Esophagus muscularis mucosa (tissue), 4 donors: ENCODE measurements around the gene TMEM174. TPM values are rescaled to one million over a fixed set of nuclear protein-coding genes. Genes with fewer than 3 reads are reported as not detected.
"Not testable (repeated sequence)": the region's sequence is repeated elsewhere in the genome, so short reads cannot be mapped to it uniquely, and the experiment has no call there.

ENCODE experiments used
- DNase-seq: peaks from one replicate; pipeline ENCODE4 v3.0.0-alpha.2; 2017; ENCODE audit errors: extremely low spot score
- H3K27ac ChIP-seq, 4 donors: fragments of 200-600 bp; sonication (generic); replicated peaks in 1 of 4; 1 replicate in 3 of 4; 2 replicates in 1 of 4; pipeline ENCODE4 v1.5.1; 2016 to 2019; ENCODE audit warnings: mild to moderate bottlenecking in 1 of 4
- H3K27me3 ChIP-seq, 4 donors: fragments of 200-600 bp; sonication (generic); one replicate each; pipeline versions ENCODE4 v1.5.1 to v1.6.0; 2016 to 2019
- H3K36me3 ChIP-seq, 4 donors: fragments of 200-600 bp; sonication (generic); one replicate each; pipeline ENCODE4 v1.5.1; 2016 to 2019
- H3K4me1 ChIP-seq, 4 donors: fragments of 200-600 bp; sonication (generic); one replicate each; pipeline ENCODE4 v1.5.1; 2016 to 2019
- H3K4me3 ChIP-seq, 4 donors: fragments of 200-600 bp; sonication (generic); 1 replicate in 2 of 4; 2 replicates in 2 of 4; pipeline ENCODE4 v1.5.1; 2016 to 2019; ENCODE audit warnings: mild to moderate bottlenecking in 4 of 4, moderate library complexity in 1 of 4
- H3K9me3 ChIP-seq, 4 donors: fragments of 200-600 bp; sonication (generic); 1 replicate in 3 of 4; 2 replicates in 1 of 4; pipeline ENCODE4 v1.5.1; 2016 to 2019
- CTCF ChIP-seq, 3 experiments: fragments of 200-600 bp in 2 of 3; fragments of 450-650 bp in 1 of 3; sonication (generic) in 2 of 3; IDR thresholded peaks; one replicate each; pipeline ENCODE4 v1.5.1; 2017 to 2019; ENCODE audit warnings: antibody characterized with exemption in 3 of 3, mild to moderate bottlenecking in 2 of 3, moderate library complexity in 1 of 3
- EP300 ChIP-seq: sonication (generic); formaldehyde crosslinking; IDR thresholded peaks from one replicate; pipeline ENCODE4 v1.6.1; 2017; ENCODE audit warnings: antibody characterized with exemption
- POLR2A ChIP-seq: fragments of 450-650 bp; IDR thresholded peaks from one replicate; pipeline ENCODE4 v1.6.1; 2017; ENCODE audit warnings: antibody characterized with exemption, moderate library complexity, mild to moderate bottlenecking, low read depth
- POLR2AphosphoS5 ChIP-seq, 2 donors: sonication (generic); formaldehyde crosslinking; IDR thresholded peaks; one replicate each; pipeline ENCODE4 v1.6.1; 2017; ENCODE audit warnings: antibody characterized with exemption in 2 of 2
- WGBS: methylation state at CpG from one replicate; pipeline ENCODE4 v1.1.5; 2018; 5-methylcytosine and 5-hydroxymethylcytosine counted together
- intact Hi-C: fragments of 100-400 bp; cut with DNase I; formaldehyde crosslinking; loops from one replicate; pipeline ENCODE4 v1.15.1; 2023
- total RNA-seq, 4 donors: library from RNA; depleted of rRNA; stranded (reverse); fragments of >200 nt; gene quantifications; one replicate each; pipeline versions ENCODE4 v1.1.0 to v1.2.1, GENCODE V29; 2016

TMEM174 gene
- total RNA-seq, 4 donors from 2014 or later: not detected

GRCh38 chr5:73218552-73219171 is 45.7 kb downstream of the TMEM174 start:
- Histone ChIP-seq H3K4me1 (peaks cover 12 to 17% (median 15%) of the 10 kb centered on the region in 4 donors), H3K27me3 (peaks cover 0 to 37% (median 0%) of the 10 kb centered on the region in 4 donors), H3K36me3 (no peaks in the 10 kb centered on the region), H3K4me3 (no peak overlapping the region), H3K9me3 (no peaks in the 10 kb centered on the region), H3K27ac (no peak overlapping the region)
- TF ChIP-seq EP300: no peak
- TF ChIP-seq CTCF (IDR thresholded peaks at IDR 0.05): peak in 1 of 3 experiments; percentile 8
- DNase-seq: peak; percentile 62
- WGBS: 59% methylated on average over 4 of the region's 4 CpGs
- intact Hi-C loops: loop anchor here (5.0 kb wide), 2 partner anchors 79 to 219 kb away; no protein-coding TSS in a partner anchor

DNA sequence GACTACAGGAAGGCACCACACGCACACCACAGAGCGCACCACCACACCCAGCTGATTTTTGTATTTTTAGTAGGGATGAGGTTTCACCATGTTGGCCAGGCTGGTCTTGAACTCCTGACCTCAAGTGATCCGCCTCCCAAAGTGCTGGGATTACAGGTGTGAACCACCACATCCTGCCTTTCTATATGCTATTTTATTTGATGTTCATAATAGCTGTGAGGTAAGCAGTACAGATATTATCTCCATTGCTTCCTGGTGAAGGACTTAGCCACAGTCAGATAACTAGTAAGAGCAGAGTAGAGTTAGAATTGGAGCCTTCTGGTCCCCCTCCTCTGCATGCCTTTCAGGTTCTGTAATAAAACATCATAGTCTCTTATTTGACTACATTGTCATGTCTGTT is 46.3 kb downstream of the TMEM174 start:
- H3K27me3 ChIP-seq: peaks cover 0 to 30% (median 0%) of the 10 kb centered on the region in 4 donors
- intact Hi-C loops: loop anchor here (5.0 kb wide), 2 partner anchors 78 to 218 kb away; no protein-coding TSS in a partner anchor

GRCh38 chr5:73221161-73221560 is 48.2 kb downstream of the TMEM174 start:
- WGBS: 86% methylated on average over 1 of the region's 1 CpG
- no peak for DNase-seq
- Histone ChIP-seq H3K27ac (no peak overlapping the region), H3K4me3 (no peak overlapping the region), H3K27me3 (peaks cover 0 to 27% (median 0%) of the 10 kb centered on the region in 4 donors), H3K4me1 (peaks cover 4 to 7% (median 6%) of the 10 kb centered on the region in 4 donors), H3K36me3 (no peaks in the 10 kb centered on the region), H3K9me3 (no peaks in the 10 kb centered on the region)
- TF ChIP-seq POLR2AphosphoS5 (IDR thresholded peaks at IDR 0.05): no peak
- no peak for TF ChIP-seq CTCF (IDR thresholded peaks at IDR 0.05)
- TF ChIP-seq EP300: no peak
- no peak for TF ChIP-seq POLR2A
- intact Hi-C loops: no loop called here

More for the DNA sequence above, 46.3 kb downstream of the TMEM174 start:
- H3K27ac ChIP-seq, H3K4me3 ChIP-seq, H3K36me3 ChIP-seq, H3K9me3 ChIP-seq: not testable (repeated sequence)
- DNase-seq: peak; percentile 8
- 96% methylated on average over 3 of the region's 3 CpGs for WGBS
- H3K4me1 ChIP-seq: peaks cover 12 to 17% (median 15%) of the 10 kb centered on the region in 4 donors

- TF ChIP-seq EP300 (no peak), POLR2A (no peak), POLR2AphosphoS5 (IDR thresholded peaks at IDR 0.05) (no peak), CTCF (IDR thresholded peaks at IDR 0.05) (no peak)
- Histone ChIP-seq H3K9me3 (no peaks in the 10 kb centered on the region), H3K36me3 (no peaks in the 10 kb centered on the region), H3K27me3 (peaks cover 0 to 27% (median 0%) of the 10 kb centered on the region in 4 donors), H3K4me3 (no peak overlapping the region), H3K27ac (no peak overlapping the region), H3K4me1 (peaks cover 0 to 1% (median under 1%) of the 10 kb centered on the region in 4 donors)
- no peak for DNase-seq
- intact Hi-C loops: no loop called here
Measured at GRCh38 chr5:73221726-73222125, 48.7 kb downstream of the TMEM174 start.

GRCh38 chr5:73222173-73222572 is 49.2 kb downstream of the TMEM174 start:
- no peaks in the 10 kb centered on the region for H3K36me3 ChIP-seq
- H3K9me3 ChIP-seq: no peaks in the 10 kb centered on the region
- no peak overlapping the region for H3K27ac ChIP-seq
- peaks cover 0 to 30% (median 0%) of the 10 kb centered on the region in 4 donors for H3K27me3 ChIP-seq
- peak; percentile 45 for DNase-seq
- WGBS: 68% methylated on average over 4 of the region's 4 CpGs
- intact Hi-C loops: no loop called here
- H3K4me3 ChIP-seq: no peak overlapping the region
- no peak for TF ChIP-seq EP300
- H3K4me1 ChIP-seq: no peaks in the 10 kb centered on the region

Other genes starting within 250 kb of the TMEM174 start
- 10 to 100 TPM; 19.7 to 26.6 (median 23.1) TPM for gene FCHO2, start 217.2 kb upstream of the TMEM174 start, total RNA-seq
- gene TMEM171, start 52.6 kb upstream of the TMEM174 start, total RNA-seq: not detected